Skeletal muscle cell (primary cell): ENCODE results near the gene AATF.

Source experiments
- DNase-seq: peaks from one replicate; pipeline ENCODE4 v3.0.0-alpha.2; 2010; ENCODE audit warnings: low read depth
- H3K4me3 ChIP-seq: 2 replicates; pipeline ENCODE4 v1.5.1; 2011; ENCODE audit warnings: low read depth, mild to moderate bottlenecking, control low read depth, low read length, moderate library complexity

AATF gene

DNA sequence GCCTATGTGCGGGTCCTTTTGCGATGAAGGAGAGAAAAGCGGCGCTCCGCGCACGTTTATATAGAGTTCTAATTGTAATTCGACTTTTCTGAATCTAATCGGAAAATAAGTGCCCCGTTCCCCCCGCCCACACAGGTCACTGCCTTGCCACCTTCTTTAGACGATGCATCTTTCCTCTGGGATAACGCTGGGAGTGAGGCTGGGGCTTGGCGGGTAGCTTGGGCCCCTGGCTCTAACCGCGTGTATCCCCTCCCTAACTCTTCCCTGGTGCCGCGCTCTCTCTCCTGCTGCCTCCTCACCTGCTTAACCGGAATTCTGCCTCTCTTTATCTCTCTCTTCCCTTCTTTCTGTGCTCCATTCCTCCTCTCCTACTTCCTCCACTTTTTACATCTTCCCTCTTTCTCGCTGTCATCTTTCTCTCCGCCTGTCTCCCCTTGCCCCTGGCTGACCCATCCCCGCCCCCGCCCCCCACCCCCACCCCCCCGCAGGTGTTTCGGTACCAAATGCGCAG lies 8.9 kb upstream of the AATF start:
- DNase-seq, result no peak
- no peak overlapping the region for H3K4me3 ChIP-seq

DNA sequence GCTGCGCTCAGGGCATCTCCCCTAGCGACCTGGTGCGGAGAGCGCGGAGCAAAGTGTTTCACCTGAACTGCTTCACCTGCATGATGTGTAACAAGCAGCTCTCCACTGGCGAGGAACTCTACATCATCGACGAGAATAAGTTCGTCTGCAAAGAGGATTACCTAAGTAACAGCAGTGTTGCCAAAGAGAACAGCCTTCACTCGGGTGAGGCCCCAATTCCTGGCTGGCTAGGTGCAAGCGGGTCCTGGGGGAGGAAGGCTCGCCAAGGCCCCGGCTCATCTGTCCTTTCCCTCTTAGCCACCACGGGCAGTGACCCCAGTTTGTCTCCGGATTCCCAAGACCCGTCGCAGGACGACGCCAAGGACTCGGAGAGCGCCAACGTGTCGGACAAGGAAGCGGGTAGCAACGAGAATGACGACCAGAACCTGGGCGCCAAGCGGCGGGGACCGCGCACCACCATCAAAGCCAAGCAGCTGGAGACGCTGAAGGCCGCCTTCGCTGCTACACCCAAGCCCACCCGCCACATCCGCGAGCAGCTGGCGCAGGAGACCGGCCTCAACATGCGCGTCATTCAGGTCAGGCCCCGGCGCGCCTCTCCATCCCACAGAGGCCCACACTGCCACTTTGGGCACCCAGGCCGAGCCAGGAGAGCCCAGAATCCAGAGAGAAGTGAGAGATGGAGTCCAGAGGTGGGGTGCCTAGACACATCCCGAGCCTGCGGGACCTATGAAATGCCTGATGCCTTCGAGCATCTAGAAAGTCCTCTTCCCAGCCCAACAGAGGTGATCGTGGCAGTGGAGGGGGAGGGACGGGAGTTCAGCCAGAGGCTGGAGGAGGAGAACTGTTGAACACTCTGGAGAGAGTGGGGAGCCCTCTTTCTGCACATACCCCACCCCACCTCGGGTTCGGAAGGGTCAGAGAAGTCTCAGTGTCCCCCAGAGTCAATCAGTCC lies 8.2 kb upstream of the AATF start:
- DNase-seq, result no peak
- no peak overlapping the region for H3K4me3 ChIP-seq

DNA sequence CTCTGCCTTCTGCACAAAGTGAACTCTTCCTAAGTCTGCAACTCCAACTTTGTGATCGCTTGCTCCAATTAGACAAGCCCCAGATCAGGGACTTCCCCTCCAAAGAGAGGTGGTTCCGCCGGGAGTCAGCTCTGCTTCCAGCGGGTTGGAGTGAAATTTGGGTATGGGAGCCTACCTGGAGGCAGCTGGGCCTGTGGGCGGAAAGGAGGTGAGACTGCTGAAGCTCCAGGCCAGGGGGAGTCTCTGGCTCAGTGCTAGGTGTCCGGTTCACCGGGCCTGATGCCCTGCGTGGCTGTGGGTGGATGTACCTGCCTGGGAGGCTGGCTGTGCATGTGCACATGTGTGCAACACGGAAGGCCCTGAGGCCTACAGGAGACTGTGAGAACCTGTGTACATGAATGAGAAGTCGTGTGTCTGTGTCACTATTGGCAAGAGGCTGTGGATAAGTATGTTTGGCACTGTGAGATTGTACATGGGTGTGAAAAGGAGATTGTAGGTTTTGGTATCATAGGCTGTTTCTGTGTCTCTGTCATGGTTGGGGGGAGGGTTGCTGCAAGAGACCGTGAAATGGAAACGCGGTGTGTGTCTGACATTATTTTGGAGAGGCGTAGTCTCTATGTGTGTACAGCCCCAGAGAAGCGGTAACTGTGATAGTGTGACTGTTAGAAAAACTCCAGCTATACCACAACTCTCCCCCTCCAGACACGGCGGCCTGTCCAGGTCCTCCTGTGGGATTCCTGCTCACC lies 7.3 kb upstream of the AATF start:
- DNase-seq, result no peak
- no peak overlapping the region for H3K4me3 ChIP-seq

DNA sequence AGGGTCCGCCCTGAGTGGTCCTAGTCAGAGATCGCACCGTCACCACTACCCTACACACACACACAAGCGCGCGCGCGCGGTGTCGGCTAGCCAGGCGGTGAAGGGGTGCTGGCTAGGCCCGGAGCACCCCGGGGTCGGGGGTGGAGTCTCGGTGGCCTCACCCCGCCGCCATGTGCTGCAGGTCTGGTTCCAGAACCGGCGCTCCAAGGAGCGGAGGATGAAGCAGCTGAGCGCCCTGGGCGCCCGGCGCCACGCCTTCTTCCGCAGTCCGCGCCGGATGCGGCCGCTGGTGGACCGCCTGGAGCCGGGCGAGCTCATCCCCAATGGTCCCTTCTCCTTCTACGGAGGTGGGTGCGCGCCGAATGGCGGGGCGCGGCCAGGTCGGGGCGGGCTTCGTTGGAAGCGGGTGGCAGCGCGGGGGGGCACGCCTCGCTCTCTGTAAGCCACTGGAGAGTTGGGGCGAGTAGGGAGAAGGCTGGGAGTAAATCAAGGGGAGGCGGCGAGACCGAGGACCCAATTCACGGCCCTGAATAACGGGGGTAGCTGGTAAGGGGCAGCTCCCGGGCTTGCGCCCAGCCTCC lies 6.6 kb upstream of the AATF start:
- no peak overlapping the region for H3K4me3 ChIP-seq
- DNase-seq, result no peak

DNA sequence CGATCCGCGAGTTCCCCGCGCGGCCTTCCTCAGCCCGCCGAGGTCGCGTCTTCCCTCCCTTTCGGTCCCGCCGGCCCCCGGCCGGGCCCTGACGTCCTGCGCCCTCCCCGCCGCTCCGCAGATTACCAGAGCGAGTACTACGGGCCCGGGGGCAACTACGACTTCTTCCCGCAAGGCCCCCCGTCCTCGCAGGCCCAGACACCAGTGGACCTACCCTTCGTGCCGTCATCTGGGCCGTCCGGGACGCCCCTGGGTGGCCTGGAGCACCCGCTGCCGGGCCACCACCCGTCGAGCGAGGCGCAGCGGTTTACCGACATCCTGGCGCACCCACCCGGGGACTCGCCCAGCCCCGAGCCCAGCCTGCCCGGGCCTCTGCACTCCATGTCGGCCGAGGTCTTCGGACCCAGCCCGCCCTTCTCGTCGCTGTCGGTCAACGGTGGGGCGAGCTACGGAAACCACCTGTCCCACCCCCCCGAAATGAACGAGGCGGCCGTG lies 6.1 kb upstream of the AATF start:
- no peak for DNase-seq

DNA sequence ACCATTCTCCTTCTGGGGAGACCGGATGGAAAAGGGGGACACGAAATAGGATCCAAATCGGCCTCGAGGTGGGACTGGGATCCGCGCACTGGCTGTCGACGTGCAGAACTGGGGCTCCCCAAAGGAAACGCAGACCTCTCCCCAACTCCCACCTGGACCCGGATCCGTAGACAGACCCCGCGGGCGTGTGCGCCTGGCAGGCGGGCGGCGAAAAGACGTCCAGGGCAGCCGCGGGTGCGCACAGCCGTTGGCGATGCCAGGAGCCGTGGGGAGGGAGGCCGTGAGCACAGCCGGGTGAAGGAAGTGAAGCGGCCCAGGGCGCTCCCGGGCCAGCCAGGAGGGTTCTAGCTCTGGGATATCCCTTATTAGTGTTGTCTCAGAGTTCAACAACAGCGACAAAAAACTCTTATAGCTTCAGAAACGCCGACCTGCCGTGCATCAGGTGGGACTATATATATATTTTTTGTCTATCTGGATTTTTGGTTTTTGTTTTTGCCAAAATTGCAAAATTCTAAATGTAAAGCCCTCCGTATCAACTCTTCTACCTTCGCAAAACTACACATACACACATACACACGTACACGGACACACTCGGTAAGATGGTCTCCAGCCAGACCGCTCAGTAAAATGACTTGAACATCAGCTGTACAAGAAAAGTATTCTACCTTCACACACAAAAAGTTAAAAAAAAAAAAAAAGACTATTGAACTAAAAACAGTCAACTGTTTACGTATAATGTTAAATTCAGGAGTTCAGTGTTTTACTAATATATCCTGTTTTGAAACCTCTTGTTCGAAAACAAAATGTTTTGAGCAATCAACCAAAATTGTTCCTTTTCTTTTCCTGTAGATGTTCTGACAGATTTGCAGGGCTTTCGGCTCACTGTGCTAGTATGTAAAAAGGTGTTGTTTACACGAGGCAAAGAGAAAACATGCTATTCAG lies 5.2 kb upstream of the AATF start:
- no peak overlapping the region for H3K4me3 ChIP-seq
- no peak for DNase-seq

More for the DNA sequence above, 6.1 kb upstream of the AATF start:
- H3K4me3 ChIP-seq, result no peak overlapping the region

DNA sequence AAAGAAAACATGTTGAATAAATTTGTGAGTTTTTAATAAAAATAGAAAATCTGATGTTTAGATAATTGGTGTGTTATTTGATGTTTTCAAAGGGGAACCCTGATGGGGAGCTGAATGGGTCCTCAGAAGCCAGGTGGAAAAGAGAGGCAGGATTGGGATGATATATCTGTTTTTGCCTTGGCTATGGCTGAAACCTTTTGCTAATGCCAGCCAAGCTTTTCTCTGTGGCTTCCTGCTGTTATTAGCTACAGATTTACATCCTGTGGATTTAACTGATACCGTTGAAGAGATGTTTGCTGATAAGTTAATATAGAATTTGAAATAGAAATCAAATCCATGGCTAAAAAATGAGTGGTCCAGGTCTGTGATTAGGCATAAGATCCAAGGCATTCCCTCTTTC lies 4.2 kb upstream of the AATF start:
- no peak for DNase-seq
- no peak overlapping the region for H3K4me3 ChIP-seq

DNA sequence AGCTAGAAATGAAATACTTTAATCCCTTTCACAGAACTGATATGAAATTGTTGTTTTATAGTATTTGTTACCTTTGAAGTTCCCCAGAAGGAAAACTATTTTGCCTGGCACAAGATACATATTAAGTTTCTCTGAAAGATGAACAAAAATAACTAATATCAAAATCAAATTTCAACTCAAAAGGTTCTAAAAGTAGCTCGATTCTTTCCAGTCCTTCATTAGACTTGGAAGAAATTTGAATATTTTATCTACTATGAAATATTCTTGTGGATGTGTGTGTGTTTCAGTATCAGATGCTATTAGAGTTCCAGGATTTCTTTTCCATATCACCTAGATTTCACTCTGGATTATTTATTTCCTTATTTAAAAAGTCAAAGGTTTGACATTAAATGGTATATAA lies 3.6 kb upstream of the AATF start:
- H3K4me3 ChIP-seq, result no peak overlapping the region

DNA sequence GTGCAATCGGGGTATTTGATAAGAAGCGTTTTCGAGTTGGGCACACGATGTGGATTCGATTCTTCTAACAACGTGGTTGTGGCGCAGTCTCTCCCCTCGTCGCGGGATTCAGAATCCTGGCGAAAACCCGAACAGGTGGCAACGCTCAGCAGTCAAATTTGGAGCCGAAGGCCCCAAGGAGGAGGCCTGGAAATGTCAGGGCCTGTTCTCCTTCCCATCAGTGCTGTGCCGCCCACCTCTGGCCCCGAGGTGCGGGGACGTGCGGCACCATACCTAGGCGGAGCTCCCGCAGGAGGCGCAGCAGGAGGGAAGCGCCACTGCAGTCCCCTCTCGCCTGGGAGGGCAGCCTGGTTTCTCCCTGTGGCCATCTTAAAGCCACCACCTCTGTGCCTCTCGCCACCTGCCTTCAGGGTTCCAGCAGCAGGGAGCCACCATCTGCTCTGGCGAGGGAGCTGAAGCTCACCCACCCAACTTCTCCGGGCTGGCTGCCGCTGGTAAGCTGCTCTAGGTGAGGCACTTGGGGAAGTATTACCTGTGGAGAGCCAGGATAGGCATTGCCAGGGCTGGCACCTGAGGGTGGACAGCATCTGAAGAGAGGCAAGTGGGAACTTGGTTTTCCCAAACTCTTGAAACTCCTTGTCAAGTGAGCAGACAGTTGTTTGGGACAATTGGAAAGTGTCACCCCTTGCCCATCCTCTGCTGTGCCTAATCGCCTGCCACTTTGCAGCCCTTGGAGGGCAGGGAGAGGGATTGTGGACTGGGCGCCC lies 2.6 kb upstream of the AATF start:
- no peak overlapping the region for H3K4me3 ChIP-seq
- DNase-seq, result no peak

More for the DNA sequence above, 3.6 kb upstream of the AATF start:
- DNase-seq, result no peak

DNA sequence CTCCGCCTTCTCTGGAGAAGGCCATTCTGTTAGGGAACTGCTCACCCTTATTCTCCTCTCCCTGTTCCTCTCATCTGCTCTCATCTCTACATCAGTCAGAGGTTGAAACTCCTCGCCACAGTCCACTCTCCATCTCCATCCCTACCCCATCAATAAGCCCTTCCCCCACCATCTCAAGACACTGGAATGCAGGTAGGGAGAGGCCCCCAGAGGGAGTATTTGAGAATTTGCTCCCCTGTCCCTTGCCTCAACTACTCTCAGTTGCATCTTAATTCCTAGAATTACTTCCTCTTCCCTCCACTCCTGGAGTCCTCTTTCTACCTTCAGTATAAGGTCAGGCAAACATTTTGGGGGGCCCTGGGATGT lies 2.0 kb upstream of the AATF start:
- DNase-seq, result no peak
- no peak overlapping the region for H3K4me3 ChIP-seq

DNA sequence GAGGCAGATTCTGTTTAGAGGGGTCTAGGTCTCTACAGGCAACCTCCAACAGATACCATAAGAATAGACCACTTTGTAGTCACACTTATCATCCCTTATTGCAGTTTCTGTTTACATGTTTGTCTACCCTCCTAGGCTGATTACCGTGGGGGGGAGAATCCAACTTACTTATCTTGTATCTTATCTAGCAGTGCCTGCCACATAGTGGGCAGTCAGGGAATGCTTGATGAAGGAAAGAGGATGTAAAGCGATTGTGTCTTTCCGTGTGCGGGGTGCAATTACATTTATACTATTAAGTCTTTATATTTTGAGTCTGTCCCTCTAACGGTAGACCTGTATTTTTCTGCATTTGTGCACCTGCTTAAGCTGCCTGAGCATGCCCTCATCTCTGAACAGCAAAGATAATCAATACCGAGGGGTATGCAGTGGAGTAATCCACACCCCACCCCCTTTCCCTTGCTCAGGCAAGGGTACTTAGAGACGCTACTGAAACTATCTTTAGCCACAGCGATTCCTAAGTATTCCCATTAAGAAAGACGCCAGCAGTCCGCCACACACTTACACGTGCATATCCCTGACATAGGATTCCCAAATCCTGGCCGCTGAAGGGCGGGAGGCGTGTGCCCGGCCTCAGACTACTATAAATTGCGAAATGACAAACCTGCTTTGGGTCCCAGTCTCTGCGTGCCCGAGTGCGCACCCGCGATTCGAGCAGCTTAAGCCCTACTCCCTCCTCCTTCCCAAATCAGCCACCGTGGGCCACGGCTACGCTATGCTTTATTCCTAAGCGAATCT lies 635 bp upstream of the AATF start:
- no peak for DNase-seq

DNA sequence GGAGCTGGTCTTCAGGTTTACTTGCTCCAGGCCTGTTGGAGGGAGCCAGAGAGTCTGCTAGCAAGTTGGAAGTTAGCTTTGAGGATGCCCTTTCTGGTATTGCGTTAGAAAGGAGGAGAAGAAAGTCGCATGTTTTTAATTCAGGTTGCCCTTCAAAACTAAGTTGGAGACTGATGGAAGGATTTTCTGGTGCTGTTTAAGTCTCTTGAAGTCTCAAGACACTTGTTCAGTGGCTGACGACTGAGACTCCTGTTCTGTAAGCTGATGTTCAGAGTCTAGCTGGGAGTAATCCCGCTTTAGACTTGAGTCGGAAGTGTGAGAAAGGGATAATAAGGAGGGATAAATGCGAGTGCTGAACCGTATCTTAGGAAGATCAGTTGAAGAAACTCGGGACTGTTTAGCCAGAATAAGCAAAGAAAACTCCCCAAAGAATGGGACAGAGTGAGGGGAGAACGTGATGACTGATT lies 740 bp downstream of the AATF start:
- no peak for DNase-seq
- H3K4me3 ChIP-seq, result peak overlapping the region; percentile 66

More for the DNA sequence above, 635 bp upstream of the AATF start:
- peak overlapping the region; percentile 66 for H3K4me3 ChIP-seq

DNA sequence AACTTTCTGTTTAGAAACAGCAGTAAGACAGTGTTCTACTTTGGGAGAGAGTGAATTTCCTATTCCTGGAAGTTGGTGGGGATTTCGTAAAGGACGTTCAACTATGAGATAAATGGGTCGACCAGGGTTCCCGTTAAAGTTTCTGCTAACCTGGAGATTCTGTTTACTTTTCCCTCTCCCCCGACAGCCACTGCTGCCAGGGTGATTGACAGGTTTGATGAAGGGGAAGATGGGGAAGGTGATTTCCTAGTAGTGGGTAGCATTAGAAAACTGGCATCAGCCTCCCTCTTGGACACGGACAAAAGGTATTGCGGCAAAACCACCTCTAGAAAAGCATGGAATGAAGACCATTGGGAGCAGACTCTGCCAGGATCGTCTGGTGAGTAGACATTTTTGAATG lies 1.3 kb downstream of the AATF start:
- no peak for DNase-seq
- H3K4me3 ChIP-seq, result peak overlapping the region; percentile 66

DNA sequence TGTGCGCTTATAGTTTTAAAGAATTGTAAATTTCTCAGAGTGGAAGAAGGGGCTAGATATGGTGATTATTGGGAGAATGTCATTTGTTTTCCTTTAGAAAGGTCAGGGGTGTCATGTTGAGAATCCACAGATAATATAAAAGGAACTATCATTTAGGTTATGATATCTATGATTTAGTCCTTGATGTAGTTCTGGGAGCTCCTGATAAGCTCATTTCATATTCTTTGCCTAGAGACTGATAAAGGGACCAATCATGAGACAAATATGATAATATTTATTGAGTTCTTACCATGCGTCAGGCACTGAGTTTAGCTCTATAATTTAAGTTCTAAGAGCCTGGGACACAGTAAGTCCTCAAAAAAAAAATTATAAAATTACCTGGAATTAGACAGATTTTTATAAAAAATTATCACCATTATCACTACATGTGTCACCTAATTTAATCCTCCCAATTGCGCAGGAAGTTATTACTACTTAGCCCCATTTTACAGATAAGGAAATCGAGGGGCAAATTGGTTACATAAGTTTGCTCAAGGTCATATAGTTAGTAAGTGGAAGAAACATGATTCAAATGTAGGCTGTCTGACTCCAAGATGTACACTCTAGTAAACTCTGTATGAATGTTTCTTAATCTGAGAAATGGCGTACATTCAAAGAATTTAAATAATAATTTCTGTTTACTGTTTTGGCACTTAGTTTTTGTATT lies 2.5 kb downstream of the AATF start:
- DNase-seq, result no peak
- H3K4me3 ChIP-seq, result no peak overlapping the region

DNA sequence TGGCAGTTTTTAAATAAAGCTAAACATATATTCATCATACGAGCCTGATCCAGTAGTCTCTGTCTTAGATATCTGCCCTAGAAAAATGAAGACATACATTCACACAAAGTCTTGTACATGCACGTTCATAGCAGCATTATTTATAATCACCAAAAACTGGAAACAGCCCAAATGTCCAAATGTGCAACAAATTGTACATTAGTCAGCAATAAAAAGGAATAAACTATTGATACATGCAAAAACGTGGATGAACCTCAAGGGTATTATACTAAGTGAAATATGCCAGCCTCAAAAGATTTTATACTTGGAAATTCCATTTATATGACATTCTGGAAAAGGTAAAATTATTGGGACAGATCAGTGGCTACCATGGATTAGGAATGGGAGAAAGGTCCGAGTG lies 22.8 kb downstream of the AATF start:
- no peak overlapping the region for H3K4me3 ChIP-seq
- DNase-seq, result no peak

DNA sequence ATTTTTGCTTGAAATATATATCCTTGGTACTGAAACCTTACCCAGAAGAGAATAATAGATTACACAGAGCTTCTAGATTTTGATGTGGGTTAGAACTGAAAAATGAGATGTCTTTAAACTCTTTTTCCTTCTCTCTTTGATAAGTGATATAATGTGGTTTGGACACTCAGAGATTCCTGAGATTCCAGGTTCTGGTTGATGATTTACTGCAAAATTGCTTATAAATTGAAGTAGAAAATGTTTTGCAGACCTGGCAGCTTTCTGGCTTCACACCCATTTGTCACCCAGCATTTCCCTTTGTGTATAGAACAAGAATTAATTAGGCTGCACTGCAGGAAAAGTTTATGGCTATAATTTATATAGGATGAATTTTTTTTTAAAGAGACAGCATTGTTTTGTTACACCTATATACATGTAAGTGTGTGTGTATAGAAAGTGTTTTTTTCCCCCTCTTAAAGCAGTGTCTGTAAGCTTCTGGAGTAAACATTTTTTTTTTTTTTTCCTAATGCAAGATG lies 23.5 kb downstream of the AATF start:
- DNase-seq, result no peak
- H3K4me3 ChIP-seq, result no peak overlapping the region

DNA sequence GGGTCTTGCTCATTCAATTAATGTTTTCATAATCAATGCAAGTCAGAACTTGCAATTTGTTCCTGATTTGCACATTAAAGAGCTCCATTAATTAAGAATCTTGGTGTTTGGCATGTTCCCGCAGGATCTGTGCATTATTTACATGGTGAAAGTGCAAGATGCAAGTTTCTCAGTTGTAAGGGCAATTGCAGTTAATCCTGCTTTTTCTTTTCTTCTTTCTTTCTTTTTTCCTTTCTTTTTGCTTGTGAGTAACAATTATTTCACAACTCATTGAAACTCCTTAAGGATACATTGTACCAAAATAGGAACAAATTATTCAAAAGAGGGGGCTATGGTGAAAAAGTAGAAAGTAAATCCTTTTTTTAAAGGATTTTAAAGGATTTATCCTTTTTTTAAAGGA lies 24.2 kb downstream of the AATF start:
- no peak for DNase-seq
- no peak overlapping the region for H3K4me3 ChIP-seq
